Measurements from ENCODE around the gene ILDR2. TPM values are rescaled to one million over a fixed set of nuclear protein-coding genes. Genes with fewer than 3 reads are reported as not detected.

The ILDR2 gene
- total RNA-seq, 1 donor, result 0.36 TPM

DNA sequence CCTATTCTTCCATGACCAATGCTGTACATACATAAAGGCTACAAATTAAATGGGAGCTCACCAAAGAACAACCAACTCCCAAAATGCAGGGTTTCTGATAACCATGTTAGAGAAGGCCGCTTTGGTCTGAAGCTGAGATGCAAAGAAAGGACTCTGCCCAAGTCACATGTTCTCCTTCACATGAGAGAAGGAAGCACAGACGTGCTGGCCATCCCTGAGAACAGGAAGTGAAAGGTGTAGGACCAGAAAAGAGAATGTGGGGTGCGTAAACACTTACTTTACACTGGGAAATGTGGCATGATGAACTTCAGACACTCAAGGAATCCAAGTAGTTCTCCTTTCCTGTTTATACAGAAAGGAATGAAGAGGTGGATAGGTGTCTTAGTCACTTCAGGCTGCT, 67.6 kb downstream of the ILDR2 start:
- Histone ChIP-seq H3K27ac (ENCODE audit: low read depth, low read length) (no peak overlapping the region), H3K27me3 (ENCODE audit: insufficient read depth, low read length) (peaks cover 6% of the 10 kb centered on the region), H2AFZ (ENCODE audit: low read length) (no peak overlapping the region), H3K79me2 (ENCODE audit: insufficient read depth, low read length) (no peaks in the 10 kb centered on the region), H4K20me1 (ENCODE audit: insufficient read depth, low read length) (no peaks in the 10 kb centered on the region), H3K4me1 (ENCODE audit: insufficient read depth, low read length) (peaks cover 12% of the 10 kb centered on the region), H3K9me3 (ENCODE audit: low read depth, low read length) (no peaks in the 10 kb centered on the region), H3K4me2 (ENCODE audit: insufficient read depth, low read length) (no peak overlapping the region), H3K36me3 (ENCODE audit: insufficient read depth, low read length) (no peaks in the 10 kb centered on the region), H3K4me3 (ENCODE audit: insufficient read depth, low read length) (no peak overlapping the region)
- no peak for TF ChIP-seq CTCF (IDR thresholded peaks at IDR 0.05; ENCODE audit: extremely low read depth, low read depth, low read length)
- DNase-seq (ENCODE audit: insufficient read length, low spot score, missing footprints), result no peak

DNA sequence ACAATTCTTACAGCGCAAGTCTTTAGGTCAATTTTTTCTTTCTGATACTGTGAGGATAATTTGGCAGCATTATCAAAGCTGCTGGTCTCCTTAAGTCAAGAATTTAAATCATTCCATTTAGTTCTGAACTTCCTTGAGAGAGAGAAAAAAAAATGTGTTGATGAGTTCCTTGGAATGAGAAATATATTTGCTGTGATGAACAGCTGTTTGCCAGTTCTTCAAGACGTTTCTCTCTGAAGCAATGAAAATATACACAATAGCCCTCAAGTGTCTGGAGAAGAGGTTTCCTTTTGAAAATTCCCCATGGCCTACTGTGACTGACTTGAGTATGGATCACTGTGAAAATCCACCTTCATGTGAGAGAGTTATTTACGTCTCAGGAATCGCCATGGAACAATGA, 68.3 kb downstream of the ILDR2 start:
- H2AFZ ChIP-seq (ENCODE audit: low read length), result no peak overlapping the region
- H3K4me2 ChIP-seq (ENCODE audit: insufficient read depth, low read length), result no peak overlapping the region
- no peaks in the 10 kb centered on the region for H4K20me1 ChIP-seq (ENCODE audit: insufficient read depth, low read length)
- peaks cover 6% of the 10 kb centered on the region for H3K27me3 ChIP-seq (ENCODE audit: insufficient read depth, low read length)
- H3K9me3 ChIP-seq (ENCODE audit: low read depth, low read length), result no peaks in the 10 kb centered on the region
- H3K4me1 ChIP-seq (ENCODE audit: insufficient read depth, low read length), result peaks cover 12% of the 10 kb centered on the region
- no peaks in the 10 kb centered on the region for H3K79me2 ChIP-seq (ENCODE audit: insufficient read depth, low read length)
- H3K27ac ChIP-seq (ENCODE audit: low read depth, low read length), result no peak overlapping the region
- no peak for TF ChIP-seq CTCF (IDR thresholded peaks at IDR 0.05; ENCODE audit: extremely low read depth, low read depth, low read length)
- no peak overlapping the region for H3K4me3 ChIP-seq (ENCODE audit: insufficient read depth, low read length)
- no peak for DNase-seq (ENCODE audit: insufficient read length, low spot score, missing footprints)
- no peaks in the 10 kb centered on the region for H3K36me3 ChIP-seq (ENCODE audit: insufficient read depth, low read length)

DNA sequence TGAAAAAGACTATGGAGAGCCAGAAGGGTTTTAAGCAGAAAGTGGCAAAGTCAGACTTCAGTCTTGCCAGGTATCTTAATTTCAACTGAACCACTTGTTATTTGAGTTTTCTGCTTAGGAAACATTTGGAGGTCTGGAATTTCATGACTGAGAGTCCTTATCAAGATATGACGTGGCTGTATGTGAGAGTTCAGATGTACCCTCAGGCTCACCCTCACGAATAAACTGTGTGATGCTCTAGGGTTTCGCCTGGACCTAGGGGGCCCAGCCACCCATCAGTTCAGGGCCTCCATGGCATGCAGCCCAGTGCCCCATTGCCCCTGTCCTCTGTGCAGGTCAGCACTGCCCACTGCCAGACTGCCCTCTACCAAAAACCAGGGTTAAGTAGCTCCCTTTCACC, 68.7 kb downstream of the ILDR2 start:
- Histone ChIP-seq H2AFZ (ENCODE audit: low read length) (no peak overlapping the region), H3K4me1 (ENCODE audit: insufficient read depth, low read length) (peaks cover 12% of the 10 kb centered on the region), H3K9me3 (ENCODE audit: low read depth, low read length) (no peaks in the 10 kb centered on the region), H3K36me3 (ENCODE audit: insufficient read depth, low read length) (no peaks in the 10 kb centered on the region), H3K27ac (ENCODE audit: low read depth, low read length) (no peak overlapping the region), H3K27me3 (ENCODE audit: insufficient read depth, low read length) (peaks cover 6% of the 10 kb centered on the region), H3K79me2 (ENCODE audit: insufficient read depth, low read length) (no peaks in the 10 kb centered on the region), H3K4me3 (ENCODE audit: insufficient read depth, low read length) (no peak overlapping the region), H4K20me1 (ENCODE audit: insufficient read depth, low read length) (no peaks in the 10 kb centered on the region), H3K4me2 (ENCODE audit: insufficient read depth, low read length) (no peak overlapping the region)
- no peak for TF ChIP-seq CTCF (IDR thresholded peaks at IDR 0.05; ENCODE audit: extremely low read depth, low read depth, low read length)
- no peak for DNase-seq (ENCODE audit: insufficient read length, low spot score, missing footprints)

DNA sequence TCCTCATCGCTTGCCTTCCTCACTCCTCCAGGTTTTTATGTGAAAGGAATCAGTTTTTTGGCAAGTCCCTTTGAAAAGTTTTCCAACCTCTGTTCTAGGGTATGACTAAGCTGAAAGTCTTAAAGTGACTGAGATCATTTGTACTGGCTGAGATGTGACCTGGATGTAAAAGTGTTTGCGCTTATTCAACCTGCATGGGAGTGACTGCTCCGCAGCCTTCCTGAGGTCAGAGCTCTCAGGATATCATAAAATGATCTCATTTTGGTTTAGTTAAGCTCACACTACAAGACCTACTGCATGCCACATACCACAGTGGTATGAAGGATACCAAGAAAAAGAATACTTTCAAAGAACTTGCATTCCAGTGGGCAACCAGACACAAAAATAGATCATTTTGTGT, 69.4 kb downstream of the ILDR2 start:
- DNase-seq (ENCODE audit: insufficient read length, low spot score, missing footprints), result peak; percentile 44
- Histone ChIP-seq H3K36me3 (ENCODE audit: insufficient read depth, low read length) (no peaks in the 10 kb centered on the region), H3K27me3 (ENCODE audit: insufficient read depth, low read length) (peaks cover 6% of the 10 kb centered on the region), H3K27ac (ENCODE audit: low read depth, low read length) (peak overlapping the region; percentile 28), H3K4me3 (ENCODE audit: insufficient read depth, low read length) (no peak overlapping the region), H4K20me1 (ENCODE audit: insufficient read depth, low read length) (no peaks in the 10 kb centered on the region), H3K4me2 (ENCODE audit: insufficient read depth, low read length) (peak overlapping the region; percentile 41), H3K79me2 (ENCODE audit: insufficient read depth, low read length) (no peaks in the 10 kb centered on the region), H3K9me3 (ENCODE audit: low read depth, low read length) (no peaks in the 10 kb centered on the region), H2AFZ (ENCODE audit: low read length) (no peak overlapping the region), H3K4me1 (ENCODE audit: insufficient read depth, low read length) (peaks cover 12% of the 10 kb centered on the region)
- no peak for TF ChIP-seq CTCF (IDR thresholded peaks at IDR 0.05; ENCODE audit: extremely low read depth, low read depth, low read length)
